Osteocyte (in vitro differentiated cells): Measurements from ENCODE around the gene PCGF3. TPM values are rescaled to one million over a fixed set of nuclear protein-coding genes. Genes with fewer than 3 reads are reported as not detected.

Experiments
- DNase-seq: peaks from one replicate; pipeline ENCODE4 v3.0.0; 2021; ENCODE audit warnings: mixed read lengths; ENCODE audit not compliant: unreplicated experiment; ENCODE audit errors: extremely low spot score
- H3K27ac Mint-ChIP-seq: one replicate; pipeline ENCODE4 v1.8.0; 2021; ENCODE audit warnings: mild to moderate bottlenecking, mixed read lengths; ENCODE audit not compliant: unreplicated experiment
- H3K27me3 Mint-ChIP-seq: one replicate; pipeline ENCODE4 v1.8.0; 2021; ENCODE audit warnings: mixed read lengths; ENCODE audit not compliant: unreplicated experiment
- H3K36me3 Mint-ChIP-seq: one replicate; pipeline ENCODE4 v1.8.0; 2021; ENCODE audit warnings: mixed read lengths; ENCODE audit not compliant: unreplicated experiment
- H3K4me1 Mint-ChIP-seq: one replicate; pipeline ENCODE4 v1.8.0; 2021; ENCODE audit warnings: mixed read lengths; ENCODE audit not compliant: unreplicated experiment
- H3K4me3 Mint-ChIP-seq: one replicate; pipeline ENCODE4 v1.8.0; 2021; ENCODE audit warnings: mild to moderate bottlenecking, moderate library complexity, mixed read lengths; ENCODE audit not compliant: unreplicated experiment
- H3K9me3 Mint-ChIP-seq: one replicate; pipeline ENCODE4 v1.8.0; 2021; ENCODE audit warnings: mixed read lengths; ENCODE audit not compliant: unreplicated experiment
- total RNA-seq: library from RNA; stranded (reverse); gene quantifications from 2 replicates; pipeline ENCODE4 v1.2.1, GENCODE V29; 2021
- TF ChIP-seq, protein P1 (sequence below): fragments of 200-600 bp; sonication (generic); IDR thresholded peaks from 2 replicates; pipeline ENCODE4 v1.5.0; 2021; ENCODE audit warnings: antibody characterized with exemption, mild to moderate bottlenecking, moderate library complexity

The PCGF3 gene
- total RNA-seq, 1 donor from 2014 or later, result 70.0 TPM

DNA sequence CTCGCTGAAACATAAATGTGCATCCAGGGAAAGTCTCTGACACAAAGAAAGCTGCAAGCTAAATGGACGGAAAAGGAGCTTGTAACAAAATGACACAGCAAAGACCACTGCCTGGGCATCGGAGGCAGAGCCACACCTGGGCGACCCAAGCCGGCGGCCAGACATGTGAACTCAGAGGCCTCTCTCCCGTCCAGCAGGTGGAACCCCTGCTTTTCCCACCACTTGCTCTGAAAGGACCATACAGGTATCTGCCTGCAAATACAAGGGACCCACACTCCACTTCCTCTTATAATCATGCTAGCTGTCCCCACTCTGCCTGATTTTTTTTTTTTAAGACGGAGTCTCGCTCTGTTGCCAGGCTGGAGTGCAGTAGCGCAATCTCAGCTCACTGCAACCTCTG lies 108.3 kb downstream of the PCGF3 start:
- Mint-ChIP-seq H3K27ac (no peak overlapping the region), H3K4me3 (no peak overlapping the region), H3K9me3 (peaks cover 3% of the 10 kb centered on the region), H3K36me3 (no peaks in the 10 kb centered on the region), H3K27me3 (peaks cover 31% of the 10 kb centered on the region), H3K4me1 (no peaks in the 10 kb centered on the region)
- TF ChIP-seq, protein P1, sequence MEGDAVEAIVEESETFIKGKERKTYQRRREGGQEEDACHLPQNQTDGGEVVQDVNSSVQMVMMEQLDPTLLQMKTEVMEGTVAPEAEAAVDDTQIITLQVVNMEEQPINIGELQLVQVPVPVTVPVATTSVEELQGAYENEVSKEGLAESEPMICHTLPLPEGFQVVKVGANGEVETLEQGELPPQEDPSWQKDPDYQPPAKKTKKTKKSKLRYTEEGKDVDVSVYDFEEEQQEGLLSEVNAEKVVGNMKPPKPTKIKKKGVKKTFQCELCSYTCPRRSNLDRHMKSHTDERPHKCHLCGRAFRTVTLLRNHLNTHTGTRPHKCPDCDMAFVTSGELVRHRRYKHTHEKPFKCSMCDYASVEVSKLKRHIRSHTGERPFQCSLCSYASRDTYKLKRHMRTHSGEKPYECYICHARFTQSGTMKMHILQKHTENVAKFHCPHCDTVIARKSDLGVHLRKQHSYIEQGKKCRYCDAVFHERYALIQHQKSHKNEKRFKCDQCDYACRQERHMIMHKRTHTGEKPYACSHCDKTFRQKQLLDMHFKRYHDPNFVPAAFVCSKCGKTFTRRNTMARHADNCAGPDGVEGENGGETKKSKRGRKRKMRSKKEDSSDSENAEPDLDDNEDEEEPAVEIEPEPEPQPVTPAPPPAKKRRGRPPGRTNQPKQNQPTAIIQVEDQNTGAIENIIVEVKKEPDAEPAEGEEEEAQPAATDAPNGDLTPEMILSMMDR, result no peak
- no peak for DNase-seq

DNA sequence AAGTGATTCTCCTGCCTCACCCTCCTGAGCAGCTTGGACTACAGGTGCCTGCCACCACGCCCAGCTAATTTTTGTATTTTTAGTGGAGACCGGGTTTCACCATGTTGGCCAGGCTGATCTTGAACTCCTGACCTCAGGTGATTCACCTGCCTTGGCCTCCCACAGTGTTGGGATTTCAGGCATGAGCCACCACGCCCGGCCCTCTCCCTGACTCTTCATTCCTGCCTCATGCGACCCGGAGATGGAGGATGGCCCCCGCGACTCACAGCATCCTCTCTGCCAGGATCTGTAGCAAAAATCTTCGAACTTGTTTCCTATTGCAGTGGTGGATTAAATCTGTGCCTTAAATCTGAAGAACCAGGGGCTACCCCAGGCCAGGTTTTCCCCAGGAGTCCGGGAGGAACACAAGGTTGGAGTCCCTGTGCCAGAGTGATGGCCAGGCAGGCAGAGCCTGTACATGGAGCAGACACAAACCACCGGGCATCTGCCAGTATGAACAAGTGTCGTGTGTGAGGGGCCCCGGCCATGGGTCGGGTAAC lies 108.7 kb downstream of the PCGF3 start:
- H3K27me3 Mint-ChIP-seq, result peaks cover 32% of the 10 kb centered on the region

GRCh38 chr4:815464-816146 lies 110.0 kb downstream of the PCGF3 start:
- Mint-ChIP-seq H3K27me3 (peaks cover 35% of the 10 kb centered on the region), H3K4me3 (no peak overlapping the region), H3K4me1 (no peaks in the 10 kb centered on the region), H3K9me3 (no peaks in the 10 kb centered on the region), H3K36me3 (no peaks in the 10 kb centered on the region), H3K27ac (no peak overlapping the region)
- no peak for DNase-seq
- TF ChIP-seq, protein P1, result no peak

More for the DNA sequence above, 108.7 kb downstream of the PCGF3 start:
- Mint-ChIP-seq H3K4me1 (no peaks in the 10 kb centered on the region), H3K27ac (no peak overlapping the region), H3K9me3 (peaks cover 3% of the 10 kb centered on the region), H3K36me3 (no peaks in the 10 kb centered on the region), H3K4me3 (no peak overlapping the region)
- DNase-seq, result no peak
- TF ChIP-seq, protein P1, result no peak

DNA sequence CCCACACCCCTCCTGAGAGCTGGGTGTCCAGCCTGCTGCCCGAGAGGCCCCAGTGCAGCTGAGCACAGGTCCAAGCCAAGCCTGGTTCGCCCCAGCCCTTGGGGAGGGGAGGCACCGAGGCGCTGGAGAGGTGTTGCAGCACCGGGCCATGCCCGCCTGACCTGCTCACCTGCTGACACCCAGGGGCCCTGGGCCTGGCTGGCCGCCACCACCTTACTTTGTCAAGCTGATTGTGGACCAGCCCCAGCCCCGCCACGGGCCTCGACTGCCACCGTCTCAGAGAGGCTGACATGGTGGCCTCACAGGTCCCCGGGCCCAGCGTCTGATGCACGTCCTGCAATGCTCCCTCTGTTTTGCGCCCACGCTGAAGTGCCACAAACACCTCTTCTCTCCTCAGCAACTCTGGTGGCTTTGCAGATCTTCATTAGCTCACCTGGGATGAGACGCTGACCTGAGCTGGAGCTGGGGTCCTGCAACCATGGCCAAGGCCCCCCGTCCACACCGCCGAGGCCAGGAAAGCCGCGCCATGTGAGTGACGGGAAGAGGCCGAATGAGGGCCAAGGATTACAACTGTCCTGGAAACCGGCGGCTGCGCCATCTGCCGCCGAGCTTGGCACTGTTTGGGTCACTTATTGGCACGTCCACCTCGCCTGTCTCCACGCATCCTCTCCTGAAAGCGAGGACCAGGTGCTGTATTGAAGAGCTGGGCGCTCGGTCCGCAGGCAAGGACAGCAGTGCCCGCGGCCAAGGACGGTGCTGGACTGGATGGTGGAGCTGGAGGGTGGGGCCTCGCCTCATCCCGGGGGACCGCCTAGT lies 112.7 kb downstream of the PCGF3 start:
- Mint-ChIP-seq H3K27me3 (peaks cover 37% of the 10 kb centered on the region), H3K4me3 (no peak overlapping the region), H3K9me3 (no peaks in the 10 kb centered on the region), H3K4me1 (no peaks in the 10 kb centered on the region), H3K36me3 (no peaks in the 10 kb centered on the region), H3K27ac (no peak overlapping the region)
- no peak for DNase-seq
- TF ChIP-seq, protein P1, result no peak
